ENCODE data around the gene ACVR2A. TPM values are rescaled to one million over a fixed set of nuclear protein-coding genes. Genes with fewer than 3 reads are reported as not detected.
A peak's percentile ranks its signal among the peaks of the same experiment; 100 is the strongest.

ACVR2A gene
- polyA plus RNA-seq, 1 donor (not counting 4 experiments of a cell fraction or from before 2014, with no cell fraction given) = 6.6 TPM

DNA sequence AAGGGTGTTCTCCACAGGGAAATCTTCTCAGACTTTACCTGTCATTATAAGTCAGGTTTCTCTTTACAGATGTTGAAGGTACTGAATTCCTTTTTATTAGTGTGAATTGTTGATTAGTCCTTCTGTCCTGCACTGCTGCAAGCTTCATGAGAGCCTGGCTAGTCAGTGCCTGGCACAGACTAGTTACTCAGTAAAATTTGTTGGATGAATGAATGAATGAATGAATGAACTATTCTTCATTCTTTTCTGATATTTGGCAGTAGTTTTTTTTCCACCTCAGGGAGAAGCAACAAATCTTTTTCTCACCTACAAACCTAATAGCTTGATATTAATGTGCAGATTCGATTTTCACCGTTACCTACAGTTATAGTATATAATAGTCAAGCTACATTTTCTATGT is 64.3 kb downstream of the ACVR2A start:
- H3K27ac ChIP-seq (ENCODE audit: control insufficient read depth, insufficient read depth, low read length) = no peak overlapping the region
- H3K9me1 ChIP-seq (ENCODE audit: control insufficient read depth, extremely low read depth, insufficient read depth, low read length) = no peaks in the 10 kb centered on the region
- no peak for FAIRE-seq

DNA sequence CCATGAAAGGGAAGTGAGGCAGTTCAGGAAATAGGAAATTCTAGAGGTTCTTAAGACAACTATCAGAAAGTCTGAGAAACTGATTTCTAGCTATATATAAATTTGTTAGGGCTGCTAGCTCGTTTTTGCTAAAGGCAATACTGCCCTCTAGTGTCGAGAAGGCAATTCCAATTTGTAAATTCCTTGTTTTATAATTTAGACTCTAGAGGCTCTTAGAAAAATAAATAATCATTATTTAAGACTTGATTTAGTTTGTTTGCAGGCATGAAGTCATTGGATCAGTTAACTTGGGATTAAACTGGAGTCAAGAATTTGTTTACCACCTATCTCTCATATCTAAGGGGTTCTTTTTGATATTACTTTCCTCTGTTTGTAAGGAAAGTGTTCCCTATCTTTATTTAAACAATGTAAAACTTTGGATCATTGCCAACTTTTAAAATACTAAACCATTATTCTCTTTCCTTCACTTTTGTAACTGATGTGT is 66.2 kb downstream of the ACVR2A start:
- H3K9me3 ChIP-seq (ENCODE audit: control insufficient read depth, low read depth, low read length) = no peaks in the 10 kb centered on the region
- H3K4me1 ChIP-seq (ENCODE audit: control insufficient read depth, extremely low read depth, insufficient read depth, low read length) = peaks cover 4% of the 10 kb centered on the region
- H2AFZ ChIP-seq (ENCODE audit: control insufficient read depth, low read length) = no peak overlapping the region
- dilution Hi-C loops (cut with MboI; ENCODE audit: extremely low pct_ligation_motif_present, low sequenced_read_pairs) = loop anchor here (25.0 kb wide), 1 partner anchor 874 kb away; no protein-coding TSS in a partner anchor
- no peaks in the 10 kb centered on the region for H3K36me3 ChIP-seq (ENCODE audit: control insufficient read depth in 2 of 2, extremely low read depth in 1 of 2, insufficient read depth in 2 of 2, low read length in 2 of 2)
- no peaks in the 10 kb centered on the region for H4K20me1 ChIP-seq (ENCODE audit: control insufficient read depth, extremely low read depth, insufficient read depth, low read length)
- peak; percentile 1 for DNase-seq (ENCODE audit: low read depth, low spot score)
- no peak overlapping the region for H3K27ac ChIP-seq (ENCODE audit: control insufficient read depth, insufficient read depth, low read length)
- H3K9ac ChIP-seq (ENCODE audit: control insufficient read depth, extremely low read depth, insufficient read depth, low read length) = no peak overlapping the region
- H3K4me3 ChIP-seq (ENCODE audit: control insufficient read depth in 2 of 3, extremely low read depth in 1 of 3, insufficient read depth in 2 of 3, low read depth in 1 of 3, low read length in 3 of 3) = no peak overlapping the region
- no peaks in the 10 kb centered on the region for H3K9me1 ChIP-seq (ENCODE audit: control insufficient read depth, extremely low read depth, insufficient read depth, low read length)
- H3K4me2 ChIP-seq (ENCODE audit: control insufficient read depth, extremely low read depth, insufficient read depth, low read depth, low read length) = no peak overlapping the region
- H3K27me3 ChIP-seq (ENCODE audit: control insufficient read depth, extremely low read depth, insufficient read depth, low read length) = no peaks in the 10 kb centered on the region
- no peak for TF ChIP-seq EZH2 (IDR thresholded peaks at IDR 0.05; ENCODE audit: low read length)
- TF ChIP-seq, protein P1, sequence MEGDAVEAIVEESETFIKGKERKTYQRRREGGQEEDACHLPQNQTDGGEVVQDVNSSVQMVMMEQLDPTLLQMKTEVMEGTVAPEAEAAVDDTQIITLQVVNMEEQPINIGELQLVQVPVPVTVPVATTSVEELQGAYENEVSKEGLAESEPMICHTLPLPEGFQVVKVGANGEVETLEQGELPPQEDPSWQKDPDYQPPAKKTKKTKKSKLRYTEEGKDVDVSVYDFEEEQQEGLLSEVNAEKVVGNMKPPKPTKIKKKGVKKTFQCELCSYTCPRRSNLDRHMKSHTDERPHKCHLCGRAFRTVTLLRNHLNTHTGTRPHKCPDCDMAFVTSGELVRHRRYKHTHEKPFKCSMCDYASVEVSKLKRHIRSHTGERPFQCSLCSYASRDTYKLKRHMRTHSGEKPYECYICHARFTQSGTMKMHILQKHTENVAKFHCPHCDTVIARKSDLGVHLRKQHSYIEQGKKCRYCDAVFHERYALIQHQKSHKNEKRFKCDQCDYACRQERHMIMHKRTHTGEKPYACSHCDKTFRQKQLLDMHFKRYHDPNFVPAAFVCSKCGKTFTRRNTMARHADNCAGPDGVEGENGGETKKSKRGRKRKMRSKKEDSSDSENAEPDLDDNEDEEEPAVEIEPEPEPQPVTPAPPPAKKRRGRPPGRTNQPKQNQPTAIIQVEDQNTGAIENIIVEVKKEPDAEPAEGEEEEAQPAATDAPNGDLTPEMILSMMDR (optimal IDR thresholded peaks at IDR 0.05 in 1 of 3, IDR thresholded peaks at IDR 0.05 in 1 of 3, conservative IDR thresholded peaks at IDR 0.05 in 1 of 3; ENCODE audit: extremely low read depth in 1 of 3, insufficient read depth in 2 of 3, low read length in 3 of 3) = peak in 2 of 3 experiments; percentile 44 to 45
- FAIRE-seq = no peak
- H3K79me2 ChIP-seq (ENCODE audit: control insufficient read depth, insufficient read depth, low read length) = no peaks in the 10 kb centered on the region

More for the DNA sequence above, 64.3 kb downstream of the ACVR2A start:
- no peaks in the 10 kb centered on the region for H3K27me3 ChIP-seq (ENCODE audit: control insufficient read depth, extremely low read depth, insufficient read depth, low read length)
- no peaks in the 10 kb centered on the region for H3K79me2 ChIP-seq (ENCODE audit: control insufficient read depth, insufficient read depth, low read length)
- no peak for TF ChIP-seq EZH2 (IDR thresholded peaks at IDR 0.05; ENCODE audit: low read length)
- TF ChIP-seq, protein P1 (optimal IDR thresholded peaks at IDR 0.05 in 1 of 3, IDR thresholded peaks at IDR 0.05 in 1 of 3, conservative IDR thresholded peaks at IDR 0.05 in 1 of 3; ENCODE audit: extremely low read depth in 1 of 3, insufficient read depth in 2 of 3, low read length in 3 of 3) = no peak
- no peak overlapping the region for H2AFZ ChIP-seq (ENCODE audit: control insufficient read depth, low read length)
- H3K9me3 ChIP-seq (ENCODE audit: control insufficient read depth, low read depth, low read length) = no peaks in the 10 kb centered on the region
- H3K36me3 ChIP-seq (ENCODE audit: control insufficient read depth in 2 of 2, extremely low read depth in 1 of 2, insufficient read depth in 2 of 2, low read length in 2 of 2) = no peaks in the 10 kb centered on the region
- DNase-seq (ENCODE audit: low read depth, low spot score) = no peak
- H3K9ac ChIP-seq (ENCODE audit: control insufficient read depth, extremely low read depth, insufficient read depth, low read length) = no peak overlapping the region
- H4K20me1 ChIP-seq (ENCODE audit: control insufficient read depth, extremely low read depth, insufficient read depth, low read length) = no peaks in the 10 kb centered on the region
- H3K4me1 ChIP-seq (ENCODE audit: control insufficient read depth, extremely low read depth, insufficient read depth, low read length) = peaks cover 5% of the 10 kb centered on the region
- H3K4me2 ChIP-seq (ENCODE audit: control insufficient read depth, extremely low read depth, insufficient read depth, low read depth, low read length) = no peak overlapping the region
- dilution Hi-C loops (cut with MboI; ENCODE audit: extremely low pct_ligation_motif_present, low sequenced_read_pairs) = loop anchor here (25.0 kb wide), 1 partner anchor 872 kb away; no protein-coding TSS in a partner anchor
- no peak overlapping the region for H3K4me3 ChIP-seq (ENCODE audit: control insufficient read depth in 2 of 3, extremely low read depth in 1 of 3, insufficient read depth in 2 of 3, low read depth in 1 of 3, low read length in 3 of 3)
